Endothelial cell (in vitro differentiated cells): ENCODE measurements around the gene ATCAY. TPM values are rescaled to one million over a fixed set of nuclear protein-coding genes. Genes with fewer than 3 reads are reported as not detected.
A peak's percentile ranks its signal among the peaks of the same experiment; 100 is the strongest.

Experiments used
- DNase-seq: peaks from one replicate; pipeline ENCODE4 v3.0.0; 2021; ENCODE audit warnings: low spot score
- H3K27ac Mint-ChIP-seq: one replicate; pipeline ENCODE4 v1.8.0; 2021; ENCODE audit warnings: mixed read lengths, inconsistent platforms; ENCODE audit not compliant: unreplicated experiment
- H3K27me3 Mint-ChIP-seq: one replicate; pipeline ENCODE4 v1.8.0; 2021; ENCODE audit warnings: mild to moderate bottlenecking, moderate library complexity, mixed read lengths, inconsistent platforms; ENCODE audit not compliant: unreplicated experiment
- H3K36me3 Mint-ChIP-seq: one replicate; pipeline ENCODE4 v1.8.0; 2021; ENCODE audit warnings: mild to moderate bottlenecking, low read depth, mixed read lengths, inconsistent platforms; ENCODE audit not compliant: unreplicated experiment
- H3K4me1 Mint-ChIP-seq: one replicate; pipeline ENCODE4 v1.8.0; 2021; ENCODE audit warnings: mild to moderate bottlenecking, mixed read lengths, inconsistent platforms; ENCODE audit not compliant: unreplicated experiment
- H3K4me3 Mint-ChIP-seq: one replicate; pipeline ENCODE4 v1.8.0; 2021; ENCODE audit warnings: mild to moderate bottlenecking, mixed read lengths, inconsistent platforms; ENCODE audit not compliant: unreplicated experiment
- H3K9me3 Mint-ChIP-seq: one replicate; pipeline ENCODE4 v1.8.0; 2021; ENCODE audit warnings: mixed read lengths, inconsistent platforms; ENCODE audit not compliant: unreplicated experiment
- CTCF ChIP-seq: fragments of 200-600 bp; sonication (generic); IDR thresholded peaks from one replicate; pipeline ENCODE4 v1.5.0; 2021; ENCODE audit warnings: antibody characterized with exemption; ENCODE audit not compliant: unreplicated experiment
- total RNA-seq: library from RNA; stranded (reverse); fragmentation: NEBNext Ultra II Directional; extraction: Animal tissue kit (Norgen Biotek cat#: 25700); gene quantifications from one replicate; pipeline ENCODE4 v1.2.1, GENCODE V29; 2021; ENCODE audit not compliant: unreplicated experiment

The ATCAY gene
- total RNA-seq, 1 donor from 2014 or later = 0.67 TPM

GRCh38 chr19:3863648-3864047 is 16.8 kb upstream of the ATCAY start:
- Mint-ChIP-seq H3K36me3 (no peaks in the 10 kb centered on the region), H3K27ac (no peak overlapping the region), H3K4me1 (no peaks in the 10 kb centered on the region), H3K9me3 (no peaks in the 10 kb centered on the region), H3K27me3 (peaks cover 11% of the 10 kb centered on the region), H3K4me3 (no peak overlapping the region)
- no peak for DNase-seq
- no peak for TF ChIP-seq CTCF

GRCh38 chr19:3866910-3867638 is 13.4 kb upstream of the ATCAY start:
- no peaks in the 10 kb centered on the region for H3K4me1 Mint-ChIP-seq
- H3K27ac Mint-ChIP-seq = no peak overlapping the region
- H3K4me3 Mint-ChIP-seq = no peak overlapping the region
- peaks cover 13% of the 10 kb centered on the region for H3K27me3 Mint-ChIP-seq
- DNase-seq = no peak
- H3K36me3 Mint-ChIP-seq = peaks cover 6% of the 10 kb centered on the region
- TF ChIP-seq CTCF = no peak
- H3K9me3 Mint-ChIP-seq = no peaks in the 10 kb centered on the region

- peaks cover 13% of the 10 kb centered on the region for H3K27me3 Mint-ChIP-seq
- no peaks in the 10 kb centered on the region for H3K4me1 Mint-ChIP-seq
- no peak for TF ChIP-seq CTCF
- peak overlapping the region; percentile 59 for H3K4me3 Mint-ChIP-seq
- H3K27ac Mint-ChIP-seq = no peak overlapping the region
- DNase-seq = no peak
- peaks cover 6% of the 10 kb centered on the region for H3K36me3 Mint-ChIP-seq
- no peaks in the 10 kb centered on the region for H3K9me3 Mint-ChIP-seq
These were observed 12.3 kb upstream of the ATCAY start for GRCh38 chr19:3867971-3868769.

- Mint-ChIP-seq H3K9me3 (no peaks in the 10 kb centered on the region), H3K4me1 (no peaks in the 10 kb centered on the region), H3K27ac (no peak within 1 kb of the TSS), H3K36me3 (peaks cover 6% of the 10 kb centered on the region), H3K27me3 (peaks cover 11% of the 10 kb centered on the region), H3K4me3 (peak within 1 kb of the TSS; percentile 78)
- no peak for TF ChIP-seq CTCF
- peak; percentile 47 for DNase-seq
These were observed 11.6 kb upstream of the ATCAY start, which contains the start of gene ZFR2 for GRCh38 chr19:3868770-3869456. Gene ZFR2 (minus strand): TSS chr19:3869038. CDS start chr19:3869017, 21 bp downstream.
